CD14-positive monocyte (primary cell): Measurements from ENCODE around the gene PTK6. TPM values are rescaled to one million over a fixed set of nuclear protein-coding genes. Genes with fewer than 3 reads are reported as not detected.

Source experiments
- DNase-seq, 3 donors: peaks; one replicate each; pipeline ENCODE4 v3.0.0-alpha.2; 2011 to 2022
- H2AFZ ChIP-seq: 2 replicates; pipeline ENCODE4 v1.6.0; 2012; ENCODE audit warnings: mild to moderate bottlenecking, low read depth, low read length, inconsistent platforms; ENCODE audit not compliant: insufficient read depth, poor library complexity, severe bottlenecking
- H3K27ac ChIP-seq, 2 donors: 1 replicate in 1 of 2; 2 replicates in 1 of 2; pipeline ENCODE4 v1.5.1; 2012 to 2013; ENCODE audit warnings: low read length in 2 of 2, control low read depth in 1 of 2, inconsistent platforms in 1 of 2, low read depth in 1 of 2, mild to moderate bottlenecking in 1 of 2
- H3K27me3 ChIP-seq, 2 donors: one replicate each; pipeline versions ENCODE4 v1.6.0 to v1.6.1; 2011 to 2013; ENCODE audit warnings: low read length in 2 of 2; ENCODE audit not compliant: control insufficient read depth in 2 of 2, insufficient read depth in 2 of 2
- H3K36me3 ChIP-seq, 2 donors: replicated peaks in 1 of 2; 1 replicate in 1 of 2; 2 replicates in 1 of 2; pipeline versions ENCODE4 v1.5.1 to v1.6.1; 2012 to 2013; ENCODE audit warnings: low read length in 2 of 2, control low read depth in 1 of 2, inconsistent platforms in 1 of 2, mild to moderate bottlenecking in 1 of 2; ENCODE audit not compliant: insufficient read depth in 2 of 2, control insufficient read depth in 1 of 2
- H3K4me1 ChIP-seq, 2 donors: 1 replicate in 1 of 2; 2 replicates in 1 of 2; pipeline versions ENCODE4 v1.5.1 to v1.6.1; 2012 to 2013; ENCODE audit warnings: low read length in 2 of 2, control low read depth in 1 of 2, inconsistent platforms in 1 of 2, mild to moderate bottlenecking in 1 of 2, moderate library complexity in 1 of 2; ENCODE audit not compliant: insufficient read depth in 2 of 2, control insufficient read depth in 1 of 2
- H3K4me2 ChIP-seq: replicated peaks from 2 replicates; pipeline ENCODE3; 2012; ENCODE audit warnings: low read length, moderate library complexity, mild to moderate bottlenecking; ENCODE audit not compliant: poor library complexity, severe bottlenecking; ENCODE audit errors: extremely low read depth
- H3K4me3 ChIP-seq, 3 experiments: fragments of 200-600 bp in 1 of 3; sonication (generic) in 1 of 3; replicated peaks in 1 of 3; 1 replicate in 2 of 3; 2 replicates in 1 of 3; pipeline ENCODE4 v1.5.1; 2011 to 2013; ENCODE audit warnings: low read length in 3 of 3, mild to moderate bottlenecking in 3 of 3, control low read depth in 2 of 3, low read depth in 2 of 3, inconsistent platforms in 1 of 3, moderate library complexity in 1 of 3
- H3K79me2 ChIP-seq: 2 replicates; pipeline ENCODE4 v1.6.0; 2012; ENCODE audit warnings: mild to moderate bottlenecking, control low read depth, inconsistent platforms, low read length, moderate library complexity; ENCODE audit not compliant: insufficient read depth
- H3K9ac ChIP-seq: 2 replicates; pipeline ENCODE4 v1.6.0; 2017; ENCODE audit warnings: low read length, mild to moderate bottlenecking; ENCODE audit not compliant: insufficient read depth, poor library complexity, severe bottlenecking
- H3K9me3 ChIP-seq, 2 donors: replicated peaks in 1 of 2; 1 replicate in 1 of 2; 2 replicates in 1 of 2; pipeline versions ENCODE4 v1.5.1 to v1.6.1; 2012 to 2013; ENCODE audit warnings: low read length in 2 of 2, control low read depth in 1 of 2; ENCODE audit not compliant: control insufficient read depth in 1 of 2, insufficient read depth in 1 of 2
- H4K20me1 ChIP-seq: 2 replicates; pipeline ENCODE4 v1.6.0; 2012; ENCODE audit warnings: mild to moderate bottlenecking, low read length, control low read depth, moderate library complexity; ENCODE audit not compliant: insufficient read depth
- H3K27ac Mint-ChIP-seq, 7 donors: one replicate each; pipeline ENCODE4 v1.8.0; 2020; ENCODE audit warnings: mild to moderate bottlenecking in 7 of 7, mixed read lengths in 7 of 7, moderate library complexity in 6 of 7, inconsistent platforms in 2 of 7
- H3K27me3 Mint-ChIP-seq, 3 donors: one replicate each; pipeline ENCODE4 v1.8.0; 2021 to 2022; ENCODE audit warnings: low read depth in 3 of 3, mild to moderate bottlenecking in 3 of 3, mixed read lengths in 3 of 3, moderate library complexity in 3 of 3, inconsistent platforms in 1 of 3
- H3K36me3 Mint-ChIP-seq, 2 donors: one replicate each; pipeline ENCODE4 v1.8.0; 2020; ENCODE audit warnings: mixed read lengths in 2 of 2, inconsistent platforms in 1 of 2, mild to moderate bottlenecking in 1 of 2
- H3K4me1 Mint-ChIP-seq: one replicate; pipeline ENCODE4 v1.8.0; 2020; ENCODE audit warnings: mild to moderate bottlenecking, mixed read lengths
- H3K4me3 Mint-ChIP-seq, 2 donors: one replicate each; pipeline ENCODE4 v1.8.0; 2020; ENCODE audit warnings: mild to moderate bottlenecking in 2 of 2, mixed read lengths in 2 of 2, moderate library complexity in 1 of 2
- H3K9me3 Mint-ChIP-seq, 7 donors: one replicate each; pipeline ENCODE4 v1.8.0; 2020 to 2022; ENCODE audit warnings: mixed read lengths in 7 of 7, mild to moderate bottlenecking in 6 of 7, moderate library complexity in 6 of 7, inconsistent platforms in 2 of 7
- CTCF ChIP-seq: fragments of 200-600 bp; IDR thresholded peaks from one replicate; pipeline ENCODE4 v1.8.0; 2022; ENCODE audit warnings: antibody characterized with exemption, mild to moderate bottlenecking
- WGBS: methylation state at CpG from one replicate; pipeline ENCODE4 v1.1.5; 2013; ENCODE audit warnings: missing lambda C conversion rate; ENCODE audit not compliant: insufficient coverage; 5-methylcytosine and 5-hydroxymethylcytosine counted together
- intact Hi-C, 2 donors: fragments of 100-400 bp; cut with micrococcal nuclease; formaldehyde crosslinking; loops; one replicate each; pipeline versions ENCODE4 v1.15.0 to v1.15.1; 2023
- polyA plus RNA-seq, 3 donors: library from polyadenylated mRNA; depleted of rRNA in 1 of 3; unstranded in 2 of 3; stranded (reverse) in 1 of 3; fragments of 300-500 nt in 2 of 3; fragments of >200 nt in 1 of 3; fragmentation: Illumina TruSeq in 2 of 3; gene quantifications; 1 replicate in 2 of 3; 2 replicates in 1 of 3; pipeline ENCODE4 v1.2.3, GENCODE V29; 2012 to 2021

PTK6 gene
- polyA plus RNA-seq, 3 donors: 0.66 to 4.1 (median 1.5) TPM

DNA sequence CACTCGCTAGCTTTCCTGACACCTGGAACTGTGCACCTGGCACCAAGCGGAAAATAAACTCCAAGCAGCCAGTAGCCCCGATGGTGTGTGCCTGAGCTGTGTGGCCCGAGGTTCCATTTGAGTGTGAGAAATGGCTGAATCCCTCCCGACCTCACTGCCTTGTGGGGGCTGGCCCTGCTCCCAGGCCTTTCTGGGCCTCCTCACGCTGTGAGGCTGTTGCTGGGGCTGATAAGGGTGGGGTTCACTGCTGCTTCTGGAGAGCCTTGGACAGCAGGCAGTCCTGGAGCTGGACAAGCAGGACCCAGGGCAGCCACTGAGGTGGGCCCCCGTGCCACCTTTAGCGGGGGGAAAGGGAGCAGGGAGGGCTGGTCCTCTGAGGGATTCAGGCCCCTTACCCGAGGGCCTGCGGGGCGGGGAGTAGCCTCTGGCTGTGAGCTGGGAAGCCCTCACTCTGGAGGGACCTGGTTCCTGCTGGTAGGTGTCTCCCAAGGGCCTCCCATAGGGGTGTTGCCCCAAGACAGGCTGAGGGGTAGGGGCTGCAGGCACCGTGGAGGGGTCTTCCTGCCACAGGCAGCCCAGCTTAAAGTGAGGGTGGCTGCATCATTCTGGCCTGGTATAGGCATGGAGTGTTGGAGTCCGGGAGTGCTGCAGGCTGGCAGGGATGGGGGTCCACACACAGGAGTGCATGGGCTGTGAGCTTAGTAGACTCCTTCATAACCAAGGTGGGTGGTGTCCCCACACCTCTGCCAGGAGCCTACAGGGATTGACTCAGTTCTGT lies 14.9 kb downstream of the PTK6 start:
- Mint-ChIP-seq H3K27me3 (peaks cover 23 to 40% (median 25%) of the 10 kb centered on the region in 3 donors), H3K4me1 (peaks cover 21% of the 10 kb centered on the region), H3K4me3 (peak overlapping the region in 1 of 2 donors; percentile 43), H3K9me3 (peaks cover 13 to 22% (median 18%) of the 10 kb centered on the region in 7 donors), H3K36me3 (peaks cover 15 to 21% of the 10 kb centered on the region in 2 donors), H3K27ac (peak overlapping the region in 1 of 7 donors; percentile 57)
- Histone ChIP-seq H4K20me1 (peaks cover 13% of the 10 kb centered on the region), H2AFZ (no peak overlapping the region), H3K27me3 (peaks cover 0 to 21% of the 10 kb centered on the region in 2 donors), H3K36me3 (no peaks in the 10 kb centered on the region), H3K79me2 (peaks cover 7% of the 10 kb centered on the region), H3K4me2 (no peak overlapping the region), H3K9ac (no peak overlapping the region), H3K9me3 (peaks cover 11 to 12% of the 10 kb centered on the region in 2 donors), H3K4me3 (no peak overlapping the region), H3K4me1 (peaks cover 22 to 36% of the 10 kb centered on the region in 2 donors), H3K27ac (no peak overlapping the region)
- 93% methylated on average over 8 of the region's 13 CpGs for whole genome bisulfite sequencing
- no peak for DNase-seq
- intact Hi-C loops: loop anchor here in 1 of 2 donors (10.0 kb wide), 1 partner anchor 543 kb away; the partner anchor contains the start of gene TCEA2
- no peak for TF ChIP-seq CTCF

DNA sequence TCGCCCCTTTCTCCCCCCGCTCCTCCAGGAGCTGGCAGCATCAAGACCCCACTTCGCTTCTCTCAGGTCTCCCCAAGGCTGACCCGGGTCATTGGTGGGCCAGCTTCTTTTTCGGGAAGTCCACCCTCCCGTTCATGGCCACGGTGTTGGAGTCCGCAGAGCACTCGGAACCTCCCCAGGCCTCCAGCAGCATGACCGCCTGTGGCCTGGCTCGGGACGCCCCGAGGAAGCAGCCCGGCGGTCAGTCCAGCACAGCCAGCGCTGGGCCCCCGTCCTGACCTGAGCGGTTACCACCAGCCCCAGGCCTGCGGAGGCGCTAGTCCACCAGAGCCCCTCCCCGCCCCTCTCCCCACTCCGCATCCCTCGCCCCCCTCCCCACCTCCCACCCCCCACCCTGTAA lies 15.6 kb downstream of the PTK6 start:
- intact Hi-C loops: loop anchor here (2.0 to 10.0 kb wide), 2 partner anchors 15 to 543 kb away; partner anchors contain the start of genes PTK6 (in 1 of the 2) and TCEA2 (in 1 of the 2)
- peaks cover 13 to 22% (median 18%) of the 10 kb centered on the region in 7 donors for H3K9me3 Mint-ChIP-seq
- Histone ChIP-seq H3K4me2 (peak overlapping the region; percentile 96), H3K27me3 (peaks cover 0 to 23% of the 10 kb centered on the region in 2 donors), H3K9me3 (peaks cover 11 to 12% of the 10 kb centered on the region in 2 donors), H3K27ac (peak overlapping the region in 1 of 2 donors; percentile 53), H3K4me3 (peak overlapping the region; percentile 50 to 83 (median 65)), H4K20me1 (peaks cover 13% of the 10 kb centered on the region), H3K4me1 (peaks cover 22 to 36% of the 10 kb centered on the region in 2 donors), H3K79me2 (peaks cover 7% of the 10 kb centered on the region), H3K9ac (peak overlapping the region; percentile 68), H2AFZ (no peak overlapping the region), H3K36me3 (no peaks in the 10 kb centered on the region)
- H3K4me3 Mint-ChIP-seq: peak overlapping the region; percentile 78 to 83
- DNase-seq: peak in 1 of 3 donors; percentile 5
- peak overlapping the region in 6 of 7 donors; percentile 19 to 74 (median 54) for H3K27ac Mint-ChIP-seq
- H3K27me3 Mint-ChIP-seq: peaks cover 21 to 38% (median 25%) of the 10 kb centered on the region in 3 donors
- WGBS: 62% methylated on average over 12 of the region's 23 CpGs
- peaks cover 15 to 21% of the 10 kb centered on the region in 2 donors for H3K36me3 Mint-ChIP-seq
- TF ChIP-seq CTCF: no peak
- H3K4me1 Mint-ChIP-seq: peaks cover 21% of the 10 kb centered on the region
